ENCODE measurements around the gene CFAP90. TPM values are rescaled to one million over a fixed set of nuclear protein-coding genes. Genes with fewer than 3 reads are reported as not detected.
A peak's percentile ranks its signal among the peaks of the same experiment; 100 is the strongest.

CFAP90 gene
- polyA plus RNA-seq, 2 of the 4 experiments (the other 2 are of a cell fraction): 0.17 to 0.25 TPM

GRCh38 chr5:7856855-7857254 is 5.9 kb upstream of the CFAP90 start (continued):
- TF ChIP-seq NFE2L2 (conservative IDR thresholded peaks at IDR 0.05; ENCODE audit: low read length) (no peak), RAD21 (conservative IDR thresholded peaks at IDR 0.05 in 1 of 2, IDR thresholded peaks at IDR 0.05 in 1 of 2) (peak; percentile 58 to 63), CHD4 (IDR thresholded peaks at IDR 0.05; ENCODE audit: borderline replicate concordance) (no peak), EP300 (IDR thresholded peaks at IDR 0.05) (no peak), ESRRA (IDR thresholded peaks at IDR 0.05; ENCODE audit: borderline replicate concordance, low read length) (no peak), USF2 (IDR thresholded peaks at IDR 0.05) (no peak)

GRCh38 chr5:7855611-7856010 is 4.7 kb upstream of the CFAP90 start:
- Histone ChIP-seq H3K4me2 (no peak overlapping the region), H3K4me3 (no peak overlapping the region), H3K4me1 (peaks cover 5% of the 10 kb centered on the region), H3K27ac (no peak overlapping the region), H3K9me3 (no peaks in the 10 kb centered on the region; the same call in 2 of the 3 replicates)
- ATAC-seq (no peak), FAIRE-seq (no peak), DNase-seq (ENCODE audit: low read depth in 1 of 2, low spot score in 1 of 2) (no peak)
- ChIA-PET POLR2A (no interaction called here), CTCF (interaction anchor here (1.0 to 1.1 kb wide), 2 partner anchors 11 to 595 kb away, joined by 3 read pairs; no protein-coding TSS in a partner anchor)
- WGBS (ENCODE audit: missing lambda C conversion rate): 71% methylated on average over 3 of the region's 3 CpGs
- TF ChIP-seq ZC3H11A (IDR thresholded peaks at IDR 0.05) (no peak), POLR2A (IDR thresholded peaks at IDR 0.05; ENCODE audit: low read length) (no peak), EHMT2 (IDR thresholded peaks at IDR 0.05; ENCODE audit: low read depth) (no peak), ESRRA (IDR thresholded peaks at IDR 0.05; ENCODE audit: borderline replicate concordance, low read length) (no peak), MAFK (IDR thresholded peaks at IDR 0.05; ENCODE audit: partially characterized antibody) (no peak), MAX (IDR thresholded peaks at IDR 0.05) (no peak), SREBF2 (IDR thresholded peaks at IDR 0.05) (no peak), RCOR1 (IDR thresholded peaks at IDR 0.05; ENCODE audit: low read depth, low read length) (no peak)

GRCh38 chr5:7852988-7853387 is 2.1 kb upstream of the CFAP90 start:
- Histone ChIP-seq H3K4me3 (no peak overlapping the region), H3K27ac (no peak overlapping the region), H3K4me2 (no peak overlapping the region), H3K9me3 (no peaks in the 10 kb centered on the region; the same call in 2 of the 3 replicates), H3K4me1 (peaks cover 2% of the 10 kb centered on the region)
- ChIA-PET POLR2A (no interaction called here), CTCF (no interaction called here)
- WGBS (ENCODE audit: missing lambda C conversion rate): 41% methylated on average over 2 of the region's 2 CpGs
- no peak for TF ChIP-seq HOXB5 (CRISPR knock-in tag; IDR thresholded peaks at IDR 0.05)
- TF ChIP-seq CEBPB (IDR thresholded peaks at IDR 0.05): no peak
- TF ChIP-seq JUN (IDR thresholded peaks at IDR 0.05): no peak
- no peak for TF ChIP-seq RAD21 (conservative IDR thresholded peaks at IDR 0.05 in 1 of 2, IDR thresholded peaks at IDR 0.05 in 1 of 2)
- no peak for TF ChIP-seq FOXS1 (CRISPR knock-in tag; IDR thresholded peaks at IDR 0.05)
- no peak for TF ChIP-seq RARB (CRISPR knock-in tag; IDR thresholded peaks at IDR 0.05)
- TF ChIP-seq NR3C1 (IDR thresholded peaks at IDR 0.05): no peak
- TF ChIP-seq HOXA7 (CRISPR knock-in tag; IDR thresholded peaks at IDR 0.05): no peak
- ATAC-seq: no peak
- DNase-seq (ENCODE audit: low read depth in 1 of 2, low spot score in 1 of 2): no peak
- FAIRE-seq: no peak

- Histone ChIP-seq H3K27ac (no peak overlapping the region), H3K4me1 (no peaks in the 10 kb centered on the region; the same call in 2 of the 3 replicates), H3K4me3 (no peak overlapping the region), H3K4me2 (no peak overlapping the region), H3K9me3 (no peaks in the 10 kb centered on the region; the same call in 2 of the 3 replicates)
- WGBS (ENCODE audit: missing lambda C conversion rate): 55% methylated on average over 1 of the region's 1 CpG
- CTCF ChIA-PET: no interaction called here
- FAIRE-seq (no peak), ATAC-seq (no peak), DNase-seq (ENCODE audit: low read depth in 1 of 2, low spot score in 1 of 2) (no peak)
- TF ChIP-seq EP300 (IDR thresholded peaks at IDR 0.05) (no peak), EHMT2 (IDR thresholded peaks at IDR 0.05; ENCODE audit: low read depth) (no peak), HOXA7 (CRISPR knock-in tag; IDR thresholded peaks at IDR 0.05) (no peak), SMC3 (IDR thresholded peaks at IDR 0.05) (no peak), HDAC2 (IDR thresholded peaks at IDR 0.05) (no peak), MAZ (IDR thresholded peaks at IDR 0.05; ENCODE audit: borderline replicate concordance, low read depth, low read length) (no peak), ATOH8 (CRISPR knock-in tag; IDR thresholded peaks at IDR 0.05; ENCODE audit: low read depth) (no peak)
- POLR2A ChIA-PET: no interaction called here
These were observed 1.6 kb upstream of the CFAP90 start for GRCh38 chr5:7852542-7852941.
